CD4-positive, alpha-beta T cell treated with Interleukin-21 for 1 hour (primary cell): ENCODE results near the gene GAD1.

Experiments
- DNase-seq: peaks from one replicate; pipeline ENCODE4 v3.0.0-alpha.2; 2020

Gene GAD1

DNA sequence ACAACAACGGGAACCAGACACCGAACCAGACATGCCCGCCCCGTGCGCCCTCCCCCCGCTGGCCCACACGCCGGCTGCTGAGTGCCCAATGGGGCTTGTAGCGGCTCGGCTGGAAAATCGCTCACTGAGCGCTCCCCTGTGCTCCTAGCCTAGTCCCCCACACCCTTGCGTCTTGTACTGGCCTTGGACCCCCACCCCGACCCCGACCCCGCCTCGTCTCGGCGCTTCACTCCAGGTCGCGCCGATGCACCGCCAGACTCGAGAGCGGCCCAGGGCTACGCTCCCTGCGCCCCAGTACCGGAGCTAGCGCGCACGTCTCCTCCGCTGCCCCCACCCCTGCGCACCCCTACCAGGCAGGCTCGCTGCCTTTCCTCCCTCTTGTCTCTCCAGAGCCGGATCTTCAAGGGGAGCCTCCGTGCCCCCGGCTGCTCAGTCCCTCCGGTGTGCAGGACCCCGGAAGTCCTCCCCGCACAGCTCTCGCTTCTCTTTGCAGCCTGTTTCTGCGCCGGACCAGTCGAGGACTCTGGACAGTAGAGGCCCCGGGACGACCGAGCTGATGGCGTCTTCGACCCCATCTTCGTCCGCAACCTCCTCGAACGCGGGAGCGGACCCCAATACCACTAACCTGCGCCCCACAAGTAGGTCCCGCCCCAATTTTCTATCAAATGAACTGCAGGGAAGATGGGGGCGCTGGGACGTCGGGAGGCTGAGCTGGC, 1.5 kb downstream of the GAD1 start:
- DNase-seq: no peak

DNA sequence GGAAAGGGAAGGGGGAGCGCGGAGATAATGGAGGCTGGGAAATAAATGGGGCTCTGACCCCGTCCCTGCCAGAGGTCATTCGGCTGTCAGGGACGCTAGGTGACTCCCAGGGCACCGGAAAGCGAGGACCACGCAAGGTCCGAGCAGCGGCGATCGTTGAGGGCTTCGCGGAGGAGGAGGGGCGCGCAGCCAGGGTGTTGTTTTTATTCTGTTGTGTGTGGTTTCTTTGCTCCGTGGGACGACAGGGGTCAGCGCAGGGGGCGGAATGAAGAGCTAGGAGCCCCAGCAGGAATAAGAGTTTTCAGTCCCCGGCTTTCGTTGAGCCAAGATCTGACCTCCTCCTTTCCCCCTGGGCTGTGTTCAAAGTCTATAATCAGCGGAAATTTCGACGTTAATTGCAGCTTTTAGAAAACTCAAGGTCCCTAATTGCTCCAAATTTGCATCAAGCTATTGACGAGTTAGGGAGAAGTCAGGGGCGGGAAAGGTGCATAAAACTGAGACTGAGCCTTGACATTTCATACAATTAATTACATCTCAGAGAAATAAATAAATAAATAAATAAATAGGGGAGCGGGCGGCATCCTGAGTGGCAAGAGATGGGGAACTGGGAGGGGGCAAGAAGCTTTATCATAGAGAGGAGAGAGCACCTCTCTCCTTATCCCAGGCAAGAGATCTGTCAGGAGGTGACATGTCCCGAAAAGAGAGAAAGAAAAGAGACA, 2.2 kb downstream of the GAD1 start:
- no peak for DNase-seq

DNA sequence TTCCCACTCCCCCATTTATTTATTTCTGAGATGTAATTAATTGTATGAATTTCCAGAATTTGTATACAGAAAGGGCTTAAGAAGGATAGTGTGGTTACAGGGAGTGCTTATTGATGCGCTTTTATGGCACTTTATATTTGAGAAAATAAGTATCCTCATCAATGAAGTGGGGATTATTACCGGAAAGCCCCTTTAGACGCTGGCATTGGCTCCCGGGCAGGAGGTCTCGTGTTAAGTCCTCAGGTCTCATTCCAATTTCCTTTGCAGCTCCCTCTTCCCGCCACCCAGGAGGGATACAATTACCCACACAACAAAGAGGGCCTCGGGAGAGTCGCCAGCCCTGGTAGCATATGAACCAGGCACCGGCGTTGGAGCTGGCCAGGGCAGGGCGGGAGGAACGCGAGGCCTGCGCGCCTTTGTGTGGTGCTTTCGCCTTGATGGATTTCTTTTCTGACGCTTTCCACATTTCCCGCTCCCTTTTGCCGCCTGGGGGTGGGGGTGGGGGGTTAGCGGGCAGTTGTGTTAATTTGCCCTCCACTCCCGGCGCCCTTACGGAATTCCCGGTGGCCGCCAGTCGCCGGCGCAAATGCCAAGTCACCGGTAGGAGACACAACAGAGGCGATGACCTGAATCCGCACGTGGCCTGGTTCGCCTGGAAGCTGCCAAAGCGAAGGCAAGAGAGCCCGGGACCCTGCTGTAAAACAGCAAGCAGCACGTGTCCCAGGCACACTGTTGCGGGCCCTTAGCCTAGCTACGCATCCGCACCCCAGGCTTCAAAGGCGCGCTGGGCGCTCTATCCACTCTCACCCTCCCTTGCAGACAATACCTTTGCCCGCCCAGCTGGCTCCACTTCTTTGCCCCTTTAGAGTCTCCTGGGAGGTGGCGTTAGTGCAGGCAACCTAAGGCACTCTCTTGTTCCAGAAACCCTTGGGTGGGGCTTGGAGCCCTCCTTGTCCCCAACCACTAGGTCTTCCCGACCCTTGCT, 3.3 kb downstream of the GAD1 start:
- no peak for DNase-seq

DNA sequence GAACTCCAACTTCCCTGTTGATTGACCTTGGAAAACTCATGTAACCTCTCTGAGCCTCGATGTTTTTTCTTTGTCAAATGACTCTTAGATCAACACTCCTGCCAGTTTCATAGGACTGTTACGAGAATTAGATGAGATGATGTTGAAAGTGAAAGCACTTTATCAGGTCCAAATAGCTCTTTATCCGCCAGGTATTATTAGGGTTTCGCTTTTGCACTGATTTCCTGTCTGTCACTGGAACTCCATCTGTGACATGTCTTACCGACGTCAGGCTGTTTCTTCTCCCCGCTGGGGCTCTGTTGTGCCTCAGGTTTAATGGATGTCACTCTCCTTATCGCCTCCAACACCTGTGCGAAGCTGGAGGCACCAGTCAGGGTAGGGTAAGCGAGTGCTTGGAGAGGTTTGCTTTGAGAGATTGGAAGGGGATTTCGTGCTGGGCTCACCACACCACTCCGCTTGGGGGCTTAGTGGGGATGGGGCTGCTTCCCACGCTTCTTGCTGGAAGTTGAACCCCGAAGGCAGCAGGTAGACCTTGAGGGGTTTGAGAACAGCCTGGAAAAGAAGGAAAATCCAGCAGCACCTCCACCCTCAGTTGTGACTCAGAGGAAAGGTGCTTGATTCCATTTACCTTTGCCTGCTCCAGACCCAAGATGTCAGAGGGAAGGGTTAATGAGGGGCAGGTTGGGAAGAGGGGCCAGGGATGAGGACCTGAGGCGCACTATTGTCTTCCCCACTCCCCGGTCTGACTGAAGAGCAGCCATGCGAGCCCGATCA, 4.3 kb downstream of the GAD1 start:
- peak; percentile 66 for DNase-seq

DNA sequence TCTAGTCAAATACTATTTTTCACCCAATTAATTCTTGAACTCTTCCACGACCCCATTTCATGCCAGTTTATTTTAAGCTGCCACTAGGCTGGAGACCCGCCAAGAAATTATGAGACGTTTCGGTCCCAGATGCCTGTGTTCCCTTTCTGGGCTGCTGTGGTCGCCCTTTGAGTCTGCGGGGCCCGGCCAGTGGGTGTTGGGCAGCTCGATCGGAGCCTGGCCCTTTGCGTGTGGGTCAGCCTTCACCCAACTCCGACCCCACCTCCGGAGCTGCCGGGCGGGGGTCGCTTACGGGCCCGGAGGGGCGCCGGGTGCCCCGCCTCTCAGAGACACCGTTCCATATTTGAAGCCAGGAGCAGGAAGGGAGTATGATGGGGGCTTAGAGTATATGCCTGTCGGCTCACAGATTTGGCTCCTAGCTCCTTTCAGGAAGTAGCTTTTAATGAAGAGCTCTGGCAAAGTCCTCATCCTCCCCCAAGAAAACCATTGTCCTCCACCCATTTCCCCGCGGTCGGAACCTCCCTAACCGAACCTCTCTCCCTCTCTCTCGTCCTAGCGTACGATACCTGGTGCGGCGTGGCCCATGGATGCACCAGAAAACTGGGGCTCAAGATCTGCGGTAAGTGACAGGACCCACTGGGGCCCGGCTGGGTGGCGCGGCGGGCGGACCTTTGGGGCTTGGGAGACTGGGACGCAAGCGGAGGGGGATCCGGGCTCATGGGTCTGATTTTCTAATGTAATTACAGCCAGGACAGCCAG, 5.0 kb downstream of the GAD1 start:
- no peak for DNase-seq

DNA sequence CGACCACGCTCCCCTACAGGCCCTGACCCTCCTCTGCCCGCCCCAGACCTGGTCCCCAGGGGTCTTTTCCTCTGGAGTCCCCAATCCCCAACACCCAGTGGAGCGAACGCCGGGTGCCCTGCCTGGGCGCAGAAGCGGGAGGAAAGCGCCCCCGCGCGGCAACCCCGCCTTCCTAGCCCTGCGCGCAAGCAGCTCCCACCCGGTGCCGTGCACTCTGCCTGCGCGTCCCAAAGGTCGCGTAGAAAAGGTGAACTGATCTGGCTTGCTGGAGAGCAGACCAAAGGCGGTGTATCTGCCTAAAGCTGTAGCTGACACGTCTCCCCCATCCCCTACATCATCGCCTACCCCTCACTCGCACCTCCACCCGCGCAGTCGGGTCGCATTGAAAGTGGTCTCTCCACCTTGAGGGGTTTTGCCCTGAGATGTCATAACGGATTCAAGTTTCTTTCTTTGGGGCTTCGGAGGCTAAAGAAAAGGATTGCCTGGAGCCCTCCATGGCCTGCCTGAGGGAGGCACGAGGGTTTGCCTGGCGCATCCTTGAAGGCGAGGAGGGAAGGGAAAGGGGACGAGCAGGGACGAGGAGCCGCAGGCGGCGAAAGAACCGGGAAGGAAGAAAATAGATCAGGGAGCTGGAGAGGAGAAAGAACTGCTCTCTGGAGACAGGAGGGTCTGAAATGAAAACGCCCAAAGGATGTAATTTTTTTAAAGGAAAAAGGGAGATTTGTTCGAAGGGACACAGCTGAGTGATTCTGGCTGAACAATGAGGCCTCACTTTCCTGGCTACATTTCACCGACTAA, 5.8 kb downstream of the GAD1 start:
- DNase-seq: no peak

DNA sequence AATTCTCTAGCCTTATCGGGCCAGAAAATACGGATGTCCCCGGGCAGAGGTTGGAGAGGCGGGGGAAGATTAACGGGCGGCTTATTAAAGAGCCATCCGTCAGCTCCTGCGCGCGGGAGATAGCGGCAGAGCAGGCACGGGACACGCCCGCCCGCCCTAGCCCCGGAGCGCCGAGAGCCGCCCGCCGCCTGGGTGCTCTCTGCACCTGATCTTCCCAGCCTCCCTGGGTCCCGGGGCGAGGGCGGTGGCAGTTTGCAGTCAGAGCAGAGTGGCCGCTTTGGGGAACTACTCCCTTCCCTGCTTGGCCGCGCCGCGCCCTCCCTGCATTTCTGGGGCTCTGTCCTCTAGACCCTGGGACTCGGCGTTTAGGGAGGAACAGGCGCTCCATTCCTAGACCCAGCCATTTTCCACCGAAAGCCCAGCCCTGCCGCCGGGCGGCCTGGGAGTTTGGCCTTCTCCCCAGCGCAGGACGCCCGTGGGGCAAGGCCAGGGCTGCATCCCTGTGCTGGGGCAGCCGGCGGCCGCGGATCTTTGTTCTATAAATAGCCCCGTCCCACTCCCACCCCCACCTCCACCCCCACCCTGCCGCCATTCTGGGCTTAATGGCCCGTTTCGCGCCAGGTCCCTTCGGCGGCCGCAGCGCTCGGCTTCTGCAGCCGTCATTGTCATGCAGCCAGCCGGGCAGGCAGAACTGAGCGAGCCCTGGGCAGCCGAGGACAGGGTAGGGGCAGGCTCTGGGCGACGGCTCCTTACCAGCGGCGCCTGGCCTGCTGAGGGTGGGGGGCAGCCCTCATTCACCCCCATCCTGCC, 6.6 kb downstream of the GAD1 start:
- DNase-seq: no peak

DNA sequence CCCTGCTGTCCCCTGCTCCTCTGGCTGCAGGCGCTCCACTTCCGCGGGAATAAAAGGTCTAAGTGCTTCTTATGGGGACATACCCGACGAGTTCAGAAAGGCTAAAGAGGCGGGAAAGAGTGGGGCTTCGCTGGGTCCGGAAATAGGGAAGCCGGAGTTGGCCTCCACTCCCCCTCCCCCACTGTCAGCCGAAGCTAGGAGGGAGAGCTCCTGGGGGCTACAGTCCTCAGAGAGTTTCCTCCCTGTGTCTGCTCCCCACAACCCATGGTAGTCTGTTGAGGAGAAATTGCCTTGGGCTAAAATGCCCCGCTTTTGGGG, 7.2 kb downstream of the GAD1 start:
- DNase-seq: no peak

DNA sequence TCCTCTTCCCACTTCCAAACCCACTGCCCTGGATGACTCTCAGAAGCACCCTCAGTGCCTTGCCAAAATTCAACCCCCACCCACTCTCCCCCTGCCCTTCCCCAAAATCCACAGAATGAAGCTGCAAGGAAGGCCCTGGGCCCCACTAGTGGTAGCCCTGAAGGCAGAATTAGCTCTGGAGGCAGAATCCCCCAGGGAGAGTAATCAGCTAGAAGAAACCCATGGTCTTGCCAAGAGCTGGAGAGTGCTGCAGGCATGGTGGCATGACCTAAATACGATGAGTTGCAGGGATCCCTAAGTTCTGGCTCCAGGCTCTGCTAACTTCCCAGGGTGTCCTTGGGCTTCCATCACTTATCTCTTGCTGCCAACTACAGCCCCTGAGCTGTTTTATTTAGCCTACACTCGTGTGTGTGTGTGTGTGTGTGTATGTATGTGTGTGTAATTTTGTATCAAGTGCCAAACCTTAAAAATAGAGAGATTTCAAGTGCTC, 7.9 kb downstream of the GAD1 start:
- DNase-seq: no peak

DNA sequence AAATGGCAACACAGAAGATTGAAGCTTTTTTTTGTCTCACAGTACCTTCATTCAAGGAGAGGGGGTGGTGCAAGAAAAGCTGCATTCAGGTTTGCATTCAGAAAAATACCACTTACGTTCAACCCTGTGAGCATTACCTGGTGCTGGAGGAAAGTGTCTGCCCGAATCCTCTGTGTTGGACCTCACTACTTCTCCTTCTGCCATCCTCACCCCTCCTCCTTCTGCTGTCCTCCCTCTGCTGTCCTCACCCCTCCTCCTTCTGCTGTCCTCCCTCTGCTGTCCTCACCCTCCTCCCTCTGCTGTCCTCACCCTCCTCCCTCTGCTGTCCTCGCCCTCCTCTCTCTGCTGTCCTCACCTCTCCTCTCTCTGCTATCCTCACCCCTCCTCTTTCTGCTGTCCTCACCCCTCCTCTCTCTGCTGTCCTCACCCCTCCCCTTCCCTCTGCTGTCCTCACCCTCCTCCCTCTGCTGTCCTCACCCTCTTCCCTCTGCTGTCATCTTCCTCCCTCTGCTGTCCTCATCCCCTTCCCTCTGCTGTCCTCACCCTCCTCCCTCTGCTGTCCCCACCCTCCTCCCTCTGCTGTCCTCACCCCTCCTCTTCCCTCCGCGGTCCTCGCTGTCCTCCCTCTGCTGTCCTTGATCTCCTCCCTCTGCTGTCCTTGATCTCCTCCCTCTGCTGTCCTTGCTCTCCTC, 11.3 kb downstream of the GAD1 start:
- DNase-seq: no peak

DNA sequence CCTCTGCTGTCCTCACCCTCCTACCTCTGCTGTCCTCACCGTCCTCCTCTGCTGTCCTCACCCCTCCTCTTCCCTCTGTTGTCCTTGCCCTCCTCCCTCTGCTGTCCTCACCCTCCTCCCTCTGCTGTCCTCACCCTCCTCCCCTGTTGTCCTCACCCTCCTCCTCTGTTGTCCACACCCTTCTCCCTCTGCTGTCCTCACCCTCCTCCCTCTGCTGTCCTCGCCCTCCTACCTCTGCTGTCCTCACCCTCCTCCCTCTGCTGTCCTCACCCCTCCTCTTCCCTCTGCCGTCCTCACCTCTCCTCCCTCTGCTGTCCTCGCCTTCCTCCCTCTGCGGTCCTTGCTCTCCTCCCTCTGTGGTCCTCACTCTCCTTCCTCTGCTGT, 11.8 kb downstream of the GAD1 start:
- DNase-seq: no peak

DNA sequence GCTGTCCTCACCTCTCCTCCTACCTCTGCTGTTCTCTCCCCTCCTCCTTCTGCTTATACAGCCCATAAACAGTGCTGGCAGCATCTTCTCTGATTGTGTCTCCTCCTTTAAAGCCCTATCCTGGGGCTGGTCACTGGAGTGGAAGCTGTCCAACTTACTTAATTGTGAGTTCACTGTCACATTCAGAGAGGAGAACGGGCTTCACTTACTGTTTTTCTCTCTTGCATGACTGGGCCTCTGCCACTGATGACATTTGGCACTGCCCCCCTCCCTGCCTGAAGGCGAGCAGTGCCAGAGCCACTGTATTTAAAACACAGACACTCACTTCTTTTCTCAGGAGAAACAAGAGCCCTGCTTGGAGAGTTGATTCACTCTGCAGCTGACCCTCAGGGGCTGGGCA, 12.3 kb downstream of the GAD1 start:
- DNase-seq: no peak

DNA sequence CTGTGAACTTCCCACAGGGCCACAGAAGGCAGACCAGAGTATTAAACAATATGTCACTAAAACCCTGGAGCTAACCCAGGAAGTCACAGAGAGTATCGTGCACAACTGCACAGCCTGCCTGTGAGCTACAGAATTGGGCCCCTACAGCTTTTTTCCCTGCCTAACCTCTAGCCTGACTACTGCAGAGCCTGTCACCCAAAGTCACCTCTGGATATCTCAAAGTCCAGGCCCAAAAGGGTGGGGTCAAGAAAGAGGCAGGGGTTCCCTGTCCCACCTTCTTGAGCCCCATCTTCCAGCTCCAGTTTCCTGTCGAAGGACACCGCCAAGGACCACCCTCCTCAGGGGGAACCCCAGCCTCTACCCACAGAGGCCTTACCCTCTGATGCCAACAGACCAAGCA, 13.5 kb downstream of the GAD1 start:
- no peak for DNase-seq

DNA sequence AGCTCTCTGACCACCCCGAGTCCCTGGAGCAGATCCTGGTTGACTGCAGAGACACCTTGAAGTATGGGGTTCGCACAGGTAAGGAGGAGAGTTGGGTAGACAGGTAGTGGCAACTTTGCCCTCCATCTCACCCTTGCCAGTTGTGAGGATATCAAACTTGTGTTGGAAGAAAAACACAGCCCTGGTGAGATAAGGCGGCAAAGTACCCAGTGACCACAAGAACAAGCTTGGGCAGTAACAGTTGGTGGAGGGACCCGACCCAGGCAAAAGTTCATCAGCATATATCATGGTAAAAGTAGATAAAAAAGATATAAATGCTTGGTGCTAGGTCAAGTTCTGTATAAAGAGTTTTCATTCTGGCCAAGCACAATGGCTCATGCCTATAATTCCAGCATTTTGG, 14.4 kb downstream of the GAD1 start:
- no peak for DNase-seq

DNA sequence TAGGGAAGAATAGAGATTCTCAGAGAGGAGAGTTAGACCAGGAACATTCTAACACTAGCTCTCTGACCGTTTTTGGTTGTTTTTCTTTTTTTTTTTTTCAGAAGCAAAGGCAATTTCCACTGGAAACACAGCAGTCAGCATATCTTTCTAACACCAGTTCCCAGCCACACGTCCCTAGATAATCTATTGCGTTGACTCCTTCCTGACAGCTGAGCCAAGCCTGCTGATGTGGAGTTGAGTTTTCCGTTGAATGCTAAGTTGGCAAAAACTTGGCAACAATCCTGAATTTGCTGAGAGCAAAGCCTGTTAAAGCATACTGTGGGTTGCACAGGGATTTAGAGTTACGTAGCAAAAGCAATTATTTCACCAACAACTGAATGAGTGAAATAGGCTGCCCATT, 19.3 kb downstream of the GAD1 start:
- no peak for DNase-seq

DNA sequence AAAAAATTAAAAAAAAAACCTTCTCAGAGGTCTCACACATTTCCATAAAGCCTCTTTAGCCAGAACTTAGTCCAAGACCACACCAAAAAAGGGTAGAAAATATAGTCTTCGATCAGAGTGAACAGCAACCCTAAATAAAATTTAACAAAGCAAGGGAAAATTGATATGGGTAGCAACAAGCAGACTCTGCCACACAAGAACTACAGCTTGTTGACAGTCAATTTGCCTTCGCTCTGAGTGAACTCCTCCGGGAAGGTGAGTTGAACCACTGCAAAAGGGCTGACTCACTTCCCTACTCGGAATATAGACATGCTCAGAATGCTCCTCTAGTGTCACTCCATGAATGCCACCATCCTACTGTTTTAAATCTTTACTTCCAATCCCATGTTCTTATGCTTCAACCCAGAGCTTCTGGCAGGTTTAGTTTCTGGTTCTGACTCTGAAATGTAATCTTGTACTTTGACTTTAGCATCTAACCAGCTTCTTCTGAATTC, 24.1 kb downstream of the GAD1 start:
- DNase-seq: no peak

DNA sequence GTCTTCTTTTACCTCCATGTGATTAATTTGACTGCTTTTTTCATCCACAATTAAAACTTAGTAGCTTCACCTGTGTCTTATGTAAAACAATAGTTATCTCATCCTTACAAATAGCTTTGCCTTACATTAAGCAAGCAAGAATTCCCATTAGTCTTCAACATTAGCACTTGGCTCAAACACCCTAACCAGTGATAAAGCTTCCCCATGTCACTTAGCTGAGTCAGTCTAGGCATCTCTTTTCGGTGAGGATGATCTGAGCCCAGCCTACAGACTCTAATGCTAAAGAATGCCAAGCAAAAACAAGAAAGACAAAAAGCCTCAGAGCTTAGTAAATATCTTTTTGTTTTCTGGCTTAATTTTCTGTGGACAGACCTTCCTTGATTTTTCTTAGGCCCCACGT, 26.1 kb downstream of the GAD1 start:
- no peak for DNase-seq

DNA sequence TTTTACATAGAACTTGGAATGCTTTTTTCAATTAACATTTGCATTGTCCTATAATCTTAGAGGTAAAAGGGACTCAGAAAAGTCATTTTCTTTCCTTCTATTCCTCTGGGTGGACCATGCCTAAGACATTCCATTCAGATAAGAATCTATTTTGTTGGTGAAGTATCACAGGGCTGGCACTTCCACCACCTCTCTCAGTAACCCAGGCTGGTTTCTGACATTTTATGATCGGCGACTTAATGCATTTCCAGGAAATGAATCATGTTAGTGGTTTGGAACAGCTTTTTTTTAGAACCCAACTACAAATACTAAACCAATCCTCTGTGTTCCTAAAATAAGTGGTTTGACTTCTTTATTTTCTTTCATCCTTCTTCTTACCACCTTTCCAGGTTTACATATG, 27.0 kb downstream of the GAD1 start:
- peak; percentile 30 for DNase-seq

DNA sequence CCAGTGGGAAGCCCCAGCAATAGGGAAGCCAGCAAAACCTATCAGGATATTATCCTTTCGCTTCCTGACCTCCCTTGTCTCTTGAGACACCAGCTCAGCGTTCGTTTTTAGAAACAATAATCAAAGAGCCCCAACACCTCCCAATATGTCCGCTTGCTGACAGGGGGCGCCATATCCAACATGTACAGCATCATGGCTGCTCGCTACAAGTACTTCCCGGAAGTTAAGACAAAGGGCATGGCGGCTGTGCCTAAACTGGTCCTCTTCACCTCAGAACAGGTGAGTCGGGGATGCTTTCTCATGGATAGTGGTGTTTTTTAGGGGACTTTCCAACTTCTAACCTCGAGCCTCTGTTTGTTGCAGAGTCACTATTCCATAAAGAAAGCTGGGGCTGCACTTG, 28.7 kb downstream of the GAD1 start:
- no peak for DNase-seq
